Midbrain (tissue), 1 donor: Measurements from ENCODE around the gene EPHA5.
"Not testable (repeated sequence)": the region's sequence is repeated elsewhere in the genome, so short reads cannot be mapped to it uniquely, and the experiment has no call there.

Source experiments
- DNase-seq: peaks from one replicate; lab custom pipeline; 2025; lab: John Stamatoyannopoulos, UW

The EPHA5 gene

DNA sequence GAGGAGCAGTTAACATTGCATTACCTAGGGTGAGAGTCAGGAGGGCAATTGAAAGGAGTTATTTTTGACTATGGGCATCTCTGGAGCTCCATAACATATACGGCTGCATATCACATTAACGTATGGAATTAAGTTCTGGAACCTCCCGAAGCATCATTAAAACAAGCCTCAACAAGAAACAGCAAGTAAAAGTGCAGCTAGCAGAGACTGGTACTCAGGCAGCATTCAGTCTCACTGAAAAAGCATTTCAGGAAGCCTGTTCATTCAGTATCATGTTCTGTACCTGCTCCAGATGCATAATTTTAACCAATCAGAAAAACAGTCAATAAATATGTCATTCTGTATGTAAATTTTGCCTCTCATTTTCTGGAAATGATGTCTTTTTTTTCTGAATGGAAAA lies 299.6 kb downstream of the EPHA5 start:
- DNase-seq, result no peak

DNA sequence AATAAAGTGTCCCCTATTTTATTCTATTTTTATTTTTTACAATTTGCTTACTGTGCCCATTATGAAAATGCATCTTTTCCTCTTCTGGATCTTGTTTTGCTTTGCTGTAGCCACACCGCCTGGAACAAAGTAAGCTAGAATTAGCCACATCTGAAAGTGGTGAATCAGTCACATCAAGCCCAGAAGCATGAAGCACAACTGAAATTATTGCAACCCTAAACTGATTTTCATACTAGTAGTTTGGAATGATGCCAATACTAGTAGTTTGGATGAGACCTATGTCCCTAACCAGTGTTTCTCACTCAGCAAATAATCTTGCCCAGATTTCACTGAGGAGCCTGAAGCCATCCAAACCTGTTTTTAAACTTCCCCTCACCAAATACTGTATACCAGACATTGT lies 303.0 kb downstream of the EPHA5 start:
- DNase-seq, result no peak

DNA sequence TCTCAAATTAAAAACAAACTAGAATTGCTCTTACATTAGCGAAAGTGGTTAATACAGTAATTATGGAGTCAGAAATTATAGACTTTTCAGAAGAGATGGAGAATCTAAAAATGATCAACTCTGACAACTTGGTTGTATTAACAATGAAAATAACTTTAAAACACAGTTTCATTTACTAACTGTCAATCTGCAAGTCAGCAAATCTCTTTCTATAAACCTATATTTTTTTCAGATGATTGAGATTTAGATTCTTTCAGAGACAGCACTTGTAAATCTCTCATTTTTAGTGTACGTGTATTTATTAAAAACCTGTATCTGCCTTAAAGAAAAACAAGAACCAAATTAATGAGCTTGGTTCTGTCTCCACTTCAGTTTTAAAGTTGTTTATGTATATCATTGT lies 311.4 kb downstream of the EPHA5 start:
- no peak for DNase-seq

DNA sequence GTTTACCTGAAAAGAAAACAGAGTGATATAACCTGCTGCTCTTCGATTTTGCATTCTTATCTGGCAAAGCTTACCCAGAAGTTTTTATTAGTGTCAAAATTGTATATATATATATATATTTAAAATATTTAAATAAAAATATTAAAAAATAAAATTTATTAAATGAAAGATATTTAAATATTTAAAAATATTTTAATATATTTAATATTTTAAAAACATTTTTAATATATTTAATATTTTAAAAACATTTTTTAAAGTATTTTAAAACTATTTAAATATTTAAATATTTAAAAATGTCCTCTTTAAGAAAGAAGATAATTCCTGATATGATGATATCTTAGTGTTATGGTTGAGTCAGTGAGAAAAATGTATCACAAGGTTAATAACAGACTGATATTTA lies 317.2 kb downstream of the EPHA5 start:
- DNase-seq, result no peak

DNA sequence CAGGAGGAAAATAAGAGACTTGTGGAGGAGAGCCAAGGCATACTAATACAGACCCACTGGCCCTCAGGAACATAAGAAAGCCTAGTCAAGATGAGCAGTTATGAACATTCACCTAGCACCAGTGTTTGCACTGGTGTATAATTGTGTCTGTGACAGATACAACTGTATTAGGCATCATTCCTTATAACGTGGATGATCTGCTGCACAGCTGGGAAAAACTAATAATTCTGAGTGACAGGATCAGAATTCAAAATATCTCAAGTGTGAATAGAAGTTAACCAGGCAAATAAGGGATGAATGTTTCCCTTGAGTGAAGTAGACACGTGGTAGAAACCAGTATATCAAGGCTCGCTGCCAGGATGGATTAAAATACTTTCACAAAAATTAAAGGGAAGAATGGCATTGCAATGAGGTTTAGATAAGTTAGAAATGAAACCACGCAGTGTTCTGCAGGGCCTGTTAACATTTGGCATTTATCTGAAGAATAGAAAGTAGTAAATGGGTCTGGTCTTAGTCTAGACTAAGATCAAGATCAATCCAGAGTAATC lies 325.9 kb downstream of the EPHA5 start:
- DNase-seq, result no peak

DNA sequence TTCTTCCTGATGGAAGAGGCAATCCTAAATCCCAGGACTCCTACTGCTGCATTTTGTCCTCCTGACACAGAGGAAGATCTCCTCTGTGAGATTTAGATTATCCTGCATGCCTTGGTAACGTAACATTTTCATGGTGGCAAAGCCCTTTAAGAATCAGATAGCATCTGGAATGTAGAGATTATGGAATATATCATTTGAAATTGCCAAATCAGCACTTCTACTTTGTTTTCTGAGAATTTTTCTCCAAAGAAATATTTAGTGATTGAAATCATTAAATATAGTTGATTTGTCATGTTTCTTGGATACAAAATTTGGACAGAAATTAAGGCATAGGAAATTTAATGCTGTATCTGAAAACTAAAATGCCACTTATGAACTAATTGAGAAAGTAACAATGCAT lies 326.9 kb downstream of the EPHA5 start:
- DNase-seq, result no peak

DNA sequence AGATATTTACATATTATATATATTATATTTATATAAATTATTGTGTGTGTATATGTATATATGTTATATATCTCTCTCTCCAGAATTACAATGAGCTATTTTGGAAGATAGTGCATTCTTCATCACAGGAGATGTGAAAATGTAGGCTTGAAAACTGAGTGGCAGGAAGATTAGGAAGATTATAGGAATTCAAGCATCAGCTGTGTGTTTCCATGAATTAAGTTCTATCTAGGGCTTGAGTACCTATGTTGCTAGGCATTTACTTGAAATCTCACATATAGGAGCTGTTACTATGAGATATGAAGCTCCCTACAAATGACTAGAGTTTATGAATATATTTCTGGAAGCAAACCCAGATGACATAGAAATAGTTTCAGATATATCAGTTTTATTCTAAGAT lies 328.7 kb downstream of the EPHA5 start:
- no peak for DNase-seq

DNA sequence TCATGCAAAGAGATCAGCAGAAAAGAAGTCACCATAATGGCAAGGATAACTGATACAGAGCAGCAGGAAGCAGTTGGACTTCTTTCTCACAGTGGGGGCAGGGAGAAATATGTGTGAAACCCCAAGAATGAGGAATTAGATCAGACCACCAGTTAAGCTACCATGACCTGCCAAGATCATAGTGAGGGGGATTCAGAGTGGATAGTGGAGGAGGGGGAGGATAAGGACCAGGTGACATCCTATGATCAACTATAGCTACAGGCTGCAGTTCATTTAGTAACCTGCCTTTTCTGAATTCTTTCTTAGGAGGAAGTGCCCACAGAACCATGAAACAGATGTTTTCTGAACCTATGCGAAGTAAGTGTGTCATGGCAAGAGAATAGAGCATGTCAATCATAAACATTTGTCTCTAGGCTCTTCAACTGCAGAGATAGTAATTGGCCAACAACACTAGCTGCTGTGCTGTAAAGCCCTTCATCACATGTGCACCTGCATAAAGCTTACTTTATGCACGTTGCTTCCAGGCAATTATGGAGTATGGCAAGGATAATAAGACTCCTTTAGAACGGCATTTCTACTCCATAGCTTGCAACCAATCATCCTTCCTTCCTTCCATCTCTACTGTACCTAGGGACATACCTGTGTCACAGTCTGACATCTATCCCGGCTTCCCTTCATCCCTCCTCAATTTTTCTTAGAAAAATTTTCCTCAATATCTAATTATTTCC lies 329.7 kb downstream of the EPHA5 start:
- DNase-seq, result no peak

DNA sequence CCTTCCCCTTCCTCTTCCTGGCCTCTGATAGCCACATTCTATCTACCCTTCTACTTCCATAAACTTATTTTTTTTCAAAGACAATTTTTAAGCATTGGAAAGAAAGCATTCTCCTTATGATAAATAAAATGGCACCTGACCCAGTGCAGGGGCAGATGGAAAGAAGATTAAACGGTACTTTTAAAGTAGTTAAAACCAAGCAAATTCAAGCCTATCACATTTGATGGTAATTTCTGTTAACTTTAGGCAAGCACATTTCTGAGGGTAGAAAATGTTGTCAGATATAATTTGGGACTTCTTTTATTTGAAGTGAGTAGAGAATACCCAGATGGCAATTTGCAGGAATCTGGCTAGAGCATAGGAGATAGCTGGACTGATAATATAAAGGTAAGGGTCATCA lies 332.9 kb downstream of the EPHA5 start:
- DNase-seq, result no peak

DNA sequence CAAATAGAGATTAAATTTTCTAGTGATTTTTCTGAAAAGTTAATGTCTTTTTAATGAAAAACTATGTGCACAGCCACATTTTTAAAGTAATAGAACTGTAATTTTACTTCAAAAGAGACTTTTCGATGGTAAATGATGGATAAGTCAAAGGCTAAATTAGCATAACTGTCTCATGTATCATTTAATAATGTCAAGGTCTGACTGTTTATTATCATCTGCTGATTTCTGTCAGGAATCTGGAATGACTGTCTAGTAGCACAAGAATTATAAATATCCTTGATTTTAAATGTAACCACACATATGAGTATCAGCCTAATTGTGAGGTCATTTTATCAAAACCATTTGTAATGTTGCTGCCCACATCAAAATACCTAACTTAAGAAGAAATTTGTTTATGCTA lies 333.8 kb downstream of the EPHA5 start:
- DNase-seq, result no peak

DNA sequence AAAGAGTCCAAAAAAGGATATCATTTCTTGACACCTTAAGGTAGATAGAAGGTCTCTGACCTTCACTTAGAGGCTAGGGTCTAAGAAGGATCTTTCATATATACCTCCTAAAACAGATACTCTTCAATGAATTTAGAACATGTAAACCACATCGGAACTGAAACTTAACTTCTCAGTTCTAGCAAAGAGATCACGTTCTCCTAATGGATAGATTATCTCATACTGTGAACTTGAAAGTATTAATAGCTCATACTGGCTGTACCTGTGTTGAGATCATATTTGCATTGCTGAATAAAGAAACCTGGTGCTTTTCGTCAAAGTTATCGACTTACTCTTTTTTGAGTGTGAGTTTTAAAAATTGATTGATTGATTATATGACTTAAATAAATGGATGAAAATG lies 353.8 kb downstream of the EPHA5 start:
- DNase-seq, result no peak

DNA sequence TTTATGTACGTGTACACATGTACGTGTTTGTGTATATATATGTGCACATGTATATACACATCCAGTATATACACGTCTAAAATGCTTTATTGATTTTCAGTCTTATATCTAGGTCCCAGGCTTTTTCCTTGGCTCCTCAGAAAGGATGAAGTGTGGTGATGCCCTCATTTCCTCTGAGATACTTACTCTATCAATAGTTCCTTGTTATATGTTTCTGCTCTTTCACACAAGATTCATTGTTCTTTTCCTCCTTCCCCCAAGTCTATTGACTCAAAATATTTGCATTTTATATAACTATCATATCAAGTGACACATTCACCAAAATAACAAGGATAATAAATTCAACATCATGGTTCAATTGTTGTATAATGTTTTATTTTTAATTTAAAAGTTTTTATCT lies 359.2 kb downstream of the EPHA5 start:
- no peak for DNase-seq

DNA sequence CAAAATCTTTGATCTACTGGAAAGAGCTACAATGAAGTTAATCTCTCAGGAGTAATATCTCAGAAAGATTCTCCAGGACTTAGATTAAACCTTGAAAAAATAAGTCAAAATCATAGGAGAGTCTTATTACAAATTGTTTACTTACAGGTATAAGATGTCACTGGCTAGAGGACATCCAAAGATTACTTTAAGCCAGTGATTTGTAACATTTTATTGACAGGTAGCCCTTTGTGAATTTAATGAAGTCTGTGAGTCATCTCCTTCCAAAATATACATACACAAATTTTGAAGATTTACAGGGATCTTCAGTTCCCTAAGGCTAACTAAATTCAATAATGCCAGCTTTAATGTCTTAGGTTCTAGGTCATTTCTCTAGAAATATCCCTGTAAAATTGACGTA lies 359.7 kb downstream of the EPHA5 start:
- DNase-seq, result no peak

DNA sequence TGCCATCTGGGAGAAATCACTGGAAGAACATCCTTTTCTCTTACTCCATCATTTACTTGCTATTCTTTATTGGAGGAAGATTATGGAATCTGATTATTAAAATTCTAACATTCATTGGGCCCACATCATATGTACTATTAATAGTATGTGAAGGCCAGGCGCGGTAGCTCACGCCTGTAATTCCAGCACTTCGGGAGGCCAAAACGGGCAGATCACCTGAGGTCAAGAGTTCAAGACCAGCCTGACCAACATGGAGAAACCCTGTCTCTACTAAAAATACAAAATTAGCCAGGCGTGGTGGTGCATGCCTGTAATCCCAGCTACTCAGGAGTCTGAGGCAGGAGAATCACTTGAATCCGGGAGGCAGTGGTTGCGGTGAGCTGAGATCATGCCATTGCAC lies 361.7 kb downstream of the EPHA5 start:
- DNase-seq, result not testable (repeated sequence)

DNA sequence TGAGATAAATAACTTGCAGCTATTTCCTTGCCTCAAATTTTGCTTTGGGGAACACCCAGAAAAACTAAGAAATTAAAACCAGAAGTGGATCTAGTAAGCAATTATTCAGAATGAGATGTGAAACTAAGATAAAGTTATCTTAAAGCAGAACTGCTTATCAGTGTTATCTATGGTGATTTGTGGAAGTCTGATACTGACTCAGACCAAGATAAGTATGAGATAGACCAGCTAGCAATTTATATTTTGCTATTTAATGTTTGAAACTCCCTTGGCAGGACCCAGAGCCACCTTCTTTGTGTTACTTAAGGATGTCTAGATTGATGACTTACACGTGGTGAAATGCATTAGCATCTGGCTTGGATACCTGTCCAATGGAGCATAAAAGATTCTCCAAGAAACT lies 368.1 kb downstream of the EPHA5 start:
- DNase-seq, result no peak

DNA sequence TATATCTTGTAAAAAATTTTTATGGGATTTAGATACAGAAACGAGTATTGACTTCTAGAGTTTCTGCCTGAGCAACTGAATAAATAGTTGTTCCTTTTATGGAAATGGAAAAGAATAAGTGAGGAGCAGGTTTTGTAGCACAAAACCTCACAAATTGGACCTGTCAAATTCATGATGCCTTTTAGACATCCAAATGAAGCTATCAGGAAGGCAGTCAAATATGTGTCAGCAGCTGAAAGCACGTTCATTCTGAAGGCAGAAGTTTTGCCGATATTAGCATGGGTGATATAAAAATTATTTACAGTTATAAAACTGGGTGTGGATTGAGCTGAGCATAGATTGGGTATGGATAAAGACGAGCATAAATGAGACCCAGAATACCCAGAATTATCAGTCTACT lies 374.0 kb downstream of the EPHA5 start:
- no peak for DNase-seq

DNA sequence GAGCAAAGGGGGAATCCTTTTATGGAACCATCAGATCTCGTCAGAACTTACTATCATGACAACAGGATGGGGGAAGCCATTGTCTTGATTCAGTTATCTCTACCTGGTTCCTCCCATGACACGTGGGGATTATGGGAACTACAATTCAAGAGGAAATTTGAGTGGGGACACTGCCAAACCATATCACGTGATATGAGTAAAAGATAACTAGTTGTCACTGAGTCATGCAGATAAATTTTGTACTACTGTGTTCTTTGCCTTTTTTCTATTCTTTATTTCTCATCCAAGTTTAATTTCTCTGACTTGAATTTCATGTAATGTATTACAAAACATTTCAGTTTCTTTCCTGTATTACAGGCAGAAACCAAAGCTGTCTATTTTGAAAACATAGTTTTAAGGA lies 383.2 kb downstream of the EPHA5 start:
- no peak for DNase-seq
